NCI-H146 treated with DMSO at 0.1 percent for 48 hours (cell line): ENCODE data around the gene NANOS3.

Experiments used
- DNase-seq: peaks from one replicate; lab custom pipeline; 2025; ENCODE audit not compliant: unreplicated experiment; lab: John Stamatoyannopoulos, UW

NANOS3 gene

DNA sequence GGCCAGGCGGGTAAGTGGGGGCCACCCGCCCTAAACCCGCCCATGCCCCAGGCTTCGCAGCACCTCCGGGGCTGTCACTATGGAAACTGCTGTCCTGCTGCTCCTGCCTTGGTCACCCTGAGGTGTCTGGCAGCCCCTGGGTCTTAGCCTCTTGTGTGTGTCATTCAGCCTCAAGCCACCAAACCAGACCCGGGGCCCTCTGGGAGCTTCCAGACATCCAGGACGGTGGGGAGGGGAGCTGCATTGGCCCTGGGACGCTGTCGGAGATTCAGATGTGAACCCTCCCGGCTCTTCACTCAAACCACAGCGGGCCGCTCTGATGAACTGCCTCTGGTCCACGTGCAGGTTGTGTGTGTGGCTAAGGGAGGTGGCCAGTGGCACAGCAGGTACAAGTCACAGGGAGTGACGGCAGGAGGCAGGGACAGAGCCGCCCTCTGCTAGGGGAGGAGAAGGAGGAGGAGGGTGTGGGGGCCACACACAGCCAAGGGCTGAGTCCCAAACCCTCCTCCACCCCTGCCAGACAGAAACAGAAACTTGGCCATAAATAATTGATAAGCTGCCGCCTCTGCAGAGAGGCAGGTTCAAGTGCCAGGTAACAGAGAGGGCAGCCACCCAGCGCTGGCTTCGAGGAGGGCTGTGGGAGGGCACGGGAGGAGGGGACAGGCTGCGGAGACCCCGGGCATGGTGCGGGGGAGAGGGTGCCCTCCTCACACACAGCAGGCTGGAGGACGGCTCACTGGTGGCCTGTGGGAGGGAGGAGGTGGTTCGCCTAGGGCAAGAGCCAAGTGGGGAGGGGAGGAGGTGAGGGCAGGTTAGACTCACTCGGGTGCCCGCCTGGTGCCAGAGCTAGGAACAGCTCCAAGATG, 8.0 kb downstream of the NANOS3 start:
- DNase-seq = no peak

DNA sequence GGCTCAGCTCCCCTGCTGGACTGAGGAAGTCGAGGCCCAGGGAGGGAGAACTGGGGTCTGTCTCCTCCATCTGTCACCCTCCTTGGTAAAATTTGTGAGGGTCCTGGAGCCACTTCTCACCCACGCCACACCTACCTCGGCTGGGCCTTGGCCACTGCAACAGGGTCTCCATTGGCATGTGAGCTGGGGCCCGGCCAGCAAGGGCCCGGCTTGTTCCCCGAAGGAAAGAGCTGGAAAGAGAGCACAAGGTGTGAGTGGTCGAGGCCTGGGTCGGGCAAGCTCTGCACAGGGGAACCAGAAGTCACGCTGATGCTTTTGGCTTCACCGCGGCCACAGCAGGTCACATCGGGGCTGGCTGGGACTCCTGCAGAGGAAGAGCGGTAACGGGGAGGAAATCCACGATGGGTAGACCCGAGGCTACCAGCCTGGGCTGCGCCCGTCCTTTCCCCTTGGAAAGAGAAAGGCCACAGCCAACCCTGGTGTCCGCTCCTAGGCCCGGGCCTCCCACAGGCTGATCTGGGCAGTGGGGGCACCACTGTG, 9.0 kb downstream of the NANOS3 start:
- no peak for DNase-seq

DNA sequence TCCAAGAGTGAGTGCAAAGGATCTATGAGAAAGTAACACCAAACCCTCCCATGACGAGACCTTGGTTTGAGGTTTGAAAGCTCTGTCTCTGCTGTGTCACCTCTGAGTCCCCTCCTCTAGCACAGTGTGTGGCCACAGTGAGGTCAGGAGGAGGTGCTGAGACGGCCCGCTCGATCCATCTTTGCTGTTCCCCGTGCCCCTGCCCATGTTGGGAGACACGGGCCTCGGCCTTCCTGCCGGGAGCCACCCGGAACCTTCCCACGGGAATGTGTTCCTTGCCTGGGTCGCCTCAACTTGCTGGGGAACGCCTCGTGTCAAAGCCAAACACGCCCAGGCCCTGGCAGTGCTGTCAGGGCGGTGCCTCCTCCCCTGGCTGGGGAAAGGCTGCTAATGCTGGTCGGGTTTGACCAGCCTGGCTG, 10.1 kb downstream of the NANOS3 start:
- no peak for DNase-seq

DNA sequence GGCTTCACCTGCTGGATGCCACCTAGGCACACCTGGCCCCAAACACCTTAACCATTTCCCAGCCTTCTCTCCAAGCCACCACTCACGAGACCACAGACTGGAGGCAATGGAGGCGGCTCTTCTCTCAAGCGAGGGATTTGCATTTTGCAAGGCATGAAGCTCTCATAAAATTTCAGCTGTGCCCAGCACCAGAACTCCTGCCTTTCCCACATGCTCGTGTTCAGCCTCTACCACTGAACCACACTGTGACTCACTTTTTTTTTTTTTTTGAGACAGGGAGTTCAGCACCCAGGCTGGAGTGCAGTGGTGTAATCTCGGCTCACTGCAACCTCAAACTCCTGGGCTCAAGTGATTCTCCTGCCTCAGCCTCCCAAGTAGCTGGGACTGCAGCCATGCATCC, 10.6 kb downstream of the NANOS3 start:
- DNase-seq = no peak

DNA sequence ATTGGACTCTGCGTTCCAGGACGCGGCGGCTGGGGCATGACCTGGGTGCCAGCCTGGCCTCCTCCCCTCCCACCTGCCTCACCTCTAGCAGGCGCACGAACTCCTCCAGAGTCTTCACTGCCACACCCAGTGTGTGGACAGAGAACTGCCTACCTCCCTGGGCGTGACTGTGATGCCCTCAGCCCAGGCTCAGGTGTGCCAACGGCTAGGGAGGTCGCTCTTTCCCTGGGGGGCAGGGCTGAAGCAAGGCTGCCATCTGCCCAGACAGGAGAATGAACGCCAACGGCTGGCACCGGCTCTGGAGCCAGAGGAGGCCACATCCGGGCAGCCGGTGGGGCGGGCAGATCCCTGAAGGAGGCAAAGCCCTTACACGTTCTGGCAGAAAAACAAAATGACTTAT, 11.3 kb downstream of the NANOS3 start:
- no peak for DNase-seq

DNA sequence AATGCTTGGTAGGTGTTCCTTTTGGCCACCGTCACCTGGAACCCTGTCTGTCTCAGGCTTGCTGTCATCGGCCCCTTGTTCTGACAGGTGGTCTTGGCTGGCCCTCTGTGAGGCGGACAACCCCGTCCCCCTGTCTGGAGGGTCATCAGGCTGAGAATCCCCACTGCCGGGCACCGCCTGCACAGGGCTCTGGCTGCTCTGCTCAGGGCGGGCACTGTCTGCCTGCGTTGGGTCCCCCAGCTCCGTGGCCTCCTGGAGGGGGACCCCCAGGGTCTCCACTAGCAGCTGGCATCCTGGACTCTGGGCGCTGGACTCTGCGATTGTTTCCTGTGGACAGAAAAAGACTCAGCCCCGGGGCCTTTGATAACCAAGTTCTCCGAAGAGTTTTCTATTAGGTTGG, 13.2 kb downstream of the NANOS3 start:
- DNase-seq = no peak

DNA sequence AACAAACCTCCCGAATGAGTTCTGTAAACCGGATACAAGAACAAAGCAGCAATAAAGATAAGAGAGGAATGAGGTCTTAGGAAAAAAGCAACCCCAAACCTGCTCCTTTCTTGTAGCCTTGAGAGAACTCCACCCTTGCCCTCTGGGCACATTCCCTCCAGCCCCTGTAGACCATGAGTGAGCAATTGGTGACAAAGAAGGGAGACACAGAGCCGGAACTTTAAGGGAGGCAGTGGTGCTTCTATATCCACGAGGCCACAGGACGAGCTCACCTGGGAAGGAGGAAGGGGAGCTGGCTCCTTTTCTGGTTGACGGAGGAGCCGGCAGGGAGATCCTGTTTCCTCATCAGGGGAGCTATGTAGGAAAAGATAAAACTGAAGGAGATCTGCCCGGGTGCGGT, 15.9 kb downstream of the NANOS3 start:
- no peak for DNase-seq

DNA sequence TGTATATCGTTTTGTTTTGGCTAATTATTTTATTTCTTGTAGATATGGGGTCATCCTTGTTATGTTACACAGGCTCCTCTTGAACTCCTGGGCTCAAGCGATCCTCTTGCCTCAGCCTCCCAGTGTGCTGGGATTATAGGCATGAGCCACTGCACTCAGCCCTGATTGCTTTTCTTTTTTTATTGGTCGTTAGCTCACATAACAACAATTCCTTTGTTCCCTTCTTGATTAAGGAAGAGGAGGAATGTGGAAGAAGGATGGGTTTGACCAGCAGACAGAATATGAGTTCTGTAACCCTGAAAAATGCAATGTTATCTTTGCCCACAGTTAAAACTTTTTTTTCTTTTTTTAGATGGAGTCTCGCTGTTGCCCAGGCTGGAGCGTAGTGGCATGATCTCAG, 17.6 kb downstream of the NANOS3 start:
- no peak for DNase-seq

DNA sequence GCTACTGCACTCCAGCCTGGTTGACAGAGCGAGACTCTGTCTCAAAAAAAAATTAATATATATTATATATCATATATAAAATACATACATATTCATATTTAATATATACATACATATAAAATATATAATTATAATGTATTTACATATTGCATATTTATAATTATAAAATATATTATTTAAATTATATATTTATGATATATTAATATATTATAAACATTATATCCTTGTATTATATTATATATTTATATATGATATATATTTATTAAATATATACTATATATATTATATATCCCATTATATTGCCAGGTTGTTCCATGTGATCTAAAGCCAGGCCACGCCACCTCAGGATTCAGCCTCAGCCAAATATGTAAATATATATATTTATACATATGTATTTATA, 19.3 kb downstream of the NANOS3 start:
- no peak for DNase-seq

DNA sequence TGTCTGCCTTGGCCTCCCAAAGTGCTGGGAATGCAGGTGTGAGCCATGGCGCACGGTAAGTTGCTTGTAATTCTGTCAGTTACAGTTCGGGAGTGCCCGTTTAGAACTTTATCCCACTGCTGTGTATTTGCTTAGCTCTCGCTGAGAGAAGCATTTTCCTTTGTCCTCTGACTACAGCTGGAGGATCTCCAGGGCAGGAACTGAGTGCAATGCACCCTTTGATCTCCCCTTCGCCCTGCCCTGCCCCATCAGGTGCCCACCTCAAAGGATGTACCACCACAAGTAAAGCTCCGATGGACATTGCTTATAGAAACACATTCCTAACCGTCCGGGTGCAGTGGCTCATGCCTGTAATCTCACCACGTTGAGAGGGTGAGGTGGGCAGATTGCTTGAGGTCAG, 22.5 kb downstream of the NANOS3 start:
- DNase-seq = no peak

DNA sequence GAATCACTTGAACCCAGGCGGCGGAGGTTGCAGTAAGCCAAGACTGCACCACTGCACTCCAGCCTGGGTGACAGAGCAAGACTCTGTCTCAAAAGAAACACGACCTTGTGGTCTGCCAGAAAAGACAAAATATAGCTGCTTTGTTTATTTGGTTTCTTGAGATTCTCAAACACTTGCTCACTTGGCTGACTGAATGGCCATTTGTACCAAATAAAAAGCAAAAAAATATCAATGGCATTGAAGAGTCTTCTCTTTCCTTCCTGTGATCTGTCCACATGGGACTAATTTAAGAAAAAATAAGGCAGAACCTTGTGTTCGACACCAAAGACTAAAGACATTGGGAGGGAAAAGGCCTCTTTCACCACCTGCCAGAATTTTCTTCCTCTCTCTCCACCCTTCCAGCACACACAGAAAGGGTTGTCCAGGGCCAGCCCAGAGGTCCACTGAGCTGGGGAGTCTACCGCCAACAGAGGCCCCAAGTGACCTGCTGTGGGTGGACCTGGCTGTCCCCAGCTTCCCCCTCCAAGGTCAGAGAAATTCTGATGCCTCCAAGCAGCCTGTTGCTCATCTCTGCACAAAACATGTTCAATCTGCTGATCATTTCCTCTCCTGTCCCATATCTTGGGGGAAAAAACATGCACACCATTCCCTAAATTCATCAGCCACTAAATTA, 23.1 kb downstream of the NANOS3 start:
- DNase-seq = no peak

DNA sequence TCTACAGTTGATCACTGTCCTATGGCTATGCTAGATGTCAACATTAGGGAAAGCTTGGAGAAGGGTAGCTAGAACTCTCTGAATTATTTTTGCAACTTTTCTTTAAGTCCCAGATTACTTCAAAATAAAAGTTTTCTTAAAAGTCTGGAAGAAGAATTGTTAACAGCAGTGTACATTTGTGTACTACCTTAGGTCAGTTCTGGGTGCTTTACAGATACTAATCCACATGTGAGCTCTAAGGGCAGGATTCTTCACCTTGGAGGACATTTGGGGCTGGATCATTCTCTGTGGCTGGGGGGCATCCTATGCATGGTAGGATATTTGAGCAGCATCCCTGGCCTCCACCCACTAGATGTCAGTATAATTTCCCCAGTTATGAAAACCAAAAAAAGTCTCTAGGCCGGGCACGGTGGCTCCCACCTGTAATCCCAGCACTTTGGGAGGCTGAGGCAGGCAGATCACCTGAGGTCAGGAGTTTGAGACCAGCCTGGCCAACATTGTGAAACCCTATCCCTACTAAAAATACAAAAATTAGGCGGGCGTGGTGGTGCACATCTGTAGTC, 26.1 kb downstream of the NANOS3 start:
- DNase-seq = no peak

DNA sequence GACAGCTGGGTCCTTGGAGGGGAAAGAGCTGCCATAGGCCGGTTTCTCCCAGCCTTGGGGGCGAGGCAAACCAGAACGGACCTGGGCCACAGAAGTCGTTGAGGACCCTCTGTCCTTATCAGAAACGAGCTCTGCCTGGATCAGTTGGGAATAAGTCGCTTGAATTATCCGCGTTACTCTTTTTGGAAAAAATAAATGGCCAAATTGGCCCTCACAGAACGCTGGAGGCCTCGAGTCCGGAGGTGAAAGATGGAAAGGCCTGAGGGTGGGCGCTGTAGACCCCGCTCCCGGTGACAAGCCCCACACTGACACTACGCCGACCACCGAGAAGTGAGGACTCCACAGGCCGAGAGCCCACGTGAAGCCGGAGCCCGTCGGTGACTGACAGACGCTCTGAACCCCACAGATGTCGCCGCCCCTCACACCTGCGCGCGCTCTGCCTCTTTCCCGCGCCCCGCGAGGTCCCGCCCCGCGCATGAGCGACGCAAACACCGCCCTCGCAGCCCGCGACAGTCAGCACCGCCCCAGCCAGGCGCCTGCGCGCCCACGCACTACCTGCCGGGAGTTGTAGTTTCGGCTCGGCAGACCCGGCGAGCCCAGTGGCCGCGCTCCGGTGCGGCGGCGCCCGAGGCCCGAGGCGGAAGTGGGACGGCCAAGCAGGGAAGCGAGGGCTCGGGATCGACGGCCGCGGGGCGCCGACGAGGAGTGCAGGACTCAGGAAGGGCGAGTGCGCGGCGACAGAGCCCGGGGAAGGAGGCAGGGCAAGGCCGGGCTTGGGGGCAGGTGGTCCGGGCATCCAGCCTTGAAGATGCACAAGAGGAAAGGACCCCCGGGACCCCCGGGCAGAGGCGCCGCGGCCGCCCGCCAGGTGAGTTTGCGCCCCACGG, 28.9 kb downstream of the NANOS3 start, which contains the start of the genes BRME1 and CC2D1A:
Gene BRME1 (minus strand): TSS at position 484 of the 887 bp plus-strand sequence. CDS start 1,225 bp downstream, outside the sequence.
Gene CC2D1A (plus strand): TSS at position 568 of the 887 bp plus-strand sequence. CDS start 241 bp downstream, at position 809.
- DNase-seq = peak; percentile 87

DNA sequence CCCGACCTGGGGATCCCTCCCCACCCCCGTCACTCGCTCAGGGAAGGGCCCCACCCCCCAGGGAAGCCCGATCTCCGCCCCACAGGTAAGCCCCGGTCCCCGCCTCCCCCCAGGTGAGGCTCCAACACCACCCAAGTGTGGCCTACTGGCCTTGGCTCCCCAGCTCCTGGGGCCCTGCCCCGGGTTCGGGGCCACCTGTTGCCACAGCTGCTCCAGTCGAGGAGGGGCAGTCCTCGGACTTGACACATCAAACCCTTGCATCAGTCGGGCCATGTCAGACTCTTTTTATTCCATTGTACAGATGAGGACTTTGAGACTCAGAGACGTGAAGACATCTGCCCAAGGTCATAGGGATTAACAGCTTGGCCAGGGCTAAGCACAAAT, 29.6 kb downstream of the NANOS3 start:
- DNase-seq = peak; percentile 45

DNA sequence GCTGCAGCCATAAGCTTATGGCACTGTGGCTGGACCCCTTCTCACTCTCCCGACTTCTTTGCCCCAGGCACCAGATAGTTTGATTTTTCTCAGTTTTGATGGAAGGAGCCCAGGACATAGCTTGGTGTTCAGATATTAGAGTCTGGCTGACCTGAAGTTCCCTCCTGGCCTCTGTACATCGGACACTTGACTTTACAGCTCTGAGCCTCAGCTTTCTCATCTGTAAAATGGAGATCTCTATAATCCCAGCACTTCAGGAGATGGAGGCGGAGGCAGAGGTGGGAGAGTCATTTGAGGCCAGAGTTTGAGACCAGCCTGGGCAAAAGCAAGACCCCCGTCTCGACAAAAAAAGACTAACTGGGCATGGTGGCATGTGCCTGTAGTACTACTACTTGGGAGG, 30.0 kb downstream of the NANOS3 start:
- DNase-seq = no peak

DNA sequence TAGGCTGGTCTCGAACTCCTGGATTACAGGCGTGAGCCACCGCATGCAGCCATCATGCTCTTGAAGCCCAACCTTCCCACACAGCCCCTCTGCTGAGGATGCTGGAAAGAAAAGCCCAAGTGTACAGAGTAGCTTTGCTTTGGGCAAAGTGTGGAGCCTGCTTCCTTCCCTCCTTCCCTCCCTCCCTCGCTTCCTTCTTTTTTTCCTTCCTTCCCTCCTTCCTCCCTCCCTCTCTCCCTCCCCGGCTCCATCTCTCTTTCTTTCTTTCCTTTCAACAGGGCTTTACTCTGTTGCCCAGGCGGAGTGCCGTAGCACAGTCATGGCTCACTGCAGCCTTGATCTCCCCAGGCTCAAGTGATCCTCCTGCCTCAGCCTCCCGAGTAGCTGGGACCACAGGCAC, 31.7 kb downstream of the NANOS3 start:
- no peak for DNase-seq

DNA sequence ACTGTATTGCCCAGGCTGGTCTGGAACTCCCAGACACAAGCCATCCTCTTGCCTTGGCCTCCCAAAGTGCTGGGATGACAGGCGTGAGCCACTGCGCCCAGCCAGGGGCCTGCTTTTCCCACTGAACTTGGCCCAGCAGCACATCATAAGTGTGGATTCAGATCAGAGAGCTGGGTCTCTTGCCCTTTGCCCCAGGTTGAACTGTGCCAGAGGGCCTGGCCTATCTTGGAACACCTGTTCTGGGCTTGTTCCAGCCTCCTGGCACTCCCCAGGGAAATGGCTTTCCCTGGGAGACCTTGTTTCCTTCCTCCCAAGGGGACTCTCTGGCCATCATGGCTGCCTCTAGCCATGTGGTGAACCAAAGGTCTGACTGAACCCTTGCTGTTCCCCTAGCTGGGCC, 32.5 kb downstream of the NANOS3 start:
- DNase-seq = no peak

DNA sequence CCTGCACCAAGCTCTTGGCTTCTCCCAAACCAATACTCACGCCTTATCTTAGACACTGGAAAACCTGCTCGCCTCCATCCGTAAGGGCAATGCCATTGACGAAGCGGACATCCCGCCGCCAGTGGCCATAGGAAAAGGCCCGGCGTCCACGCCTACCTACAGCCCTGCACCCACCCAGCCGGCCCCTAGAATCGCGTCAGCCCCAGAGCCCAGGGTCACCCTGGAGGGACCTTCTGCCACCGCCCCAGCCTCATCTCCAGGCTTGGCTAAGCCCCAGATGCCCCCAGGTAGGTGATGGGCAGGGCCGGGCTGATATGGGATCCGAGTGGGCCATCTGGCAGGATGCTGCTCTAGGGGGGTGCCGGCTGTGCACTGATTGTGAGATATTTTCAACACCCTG, 36.4 kb downstream of the NANOS3 start:
- DNase-seq = no peak

DNA sequence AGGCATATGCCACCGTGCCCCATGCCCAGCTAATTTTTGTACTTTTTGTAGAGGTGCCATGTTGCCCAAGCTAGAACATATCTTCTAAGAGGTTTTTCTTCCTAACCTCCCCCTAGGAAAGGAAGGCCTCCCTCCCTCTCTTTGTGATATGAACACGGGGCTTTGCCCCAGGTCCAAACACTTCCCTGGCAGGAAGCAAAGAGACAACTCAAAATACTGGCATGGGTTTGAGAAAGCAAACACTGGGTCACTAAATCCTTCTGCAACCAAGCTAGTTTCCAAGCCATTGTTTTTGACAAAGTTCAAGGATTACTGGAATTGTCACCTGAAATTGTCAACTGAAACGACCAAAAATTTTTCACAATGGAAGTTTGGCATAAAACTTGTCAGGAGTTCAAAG, 37.8 kb downstream of the NANOS3 start:
- DNase-seq = no peak

DNA sequence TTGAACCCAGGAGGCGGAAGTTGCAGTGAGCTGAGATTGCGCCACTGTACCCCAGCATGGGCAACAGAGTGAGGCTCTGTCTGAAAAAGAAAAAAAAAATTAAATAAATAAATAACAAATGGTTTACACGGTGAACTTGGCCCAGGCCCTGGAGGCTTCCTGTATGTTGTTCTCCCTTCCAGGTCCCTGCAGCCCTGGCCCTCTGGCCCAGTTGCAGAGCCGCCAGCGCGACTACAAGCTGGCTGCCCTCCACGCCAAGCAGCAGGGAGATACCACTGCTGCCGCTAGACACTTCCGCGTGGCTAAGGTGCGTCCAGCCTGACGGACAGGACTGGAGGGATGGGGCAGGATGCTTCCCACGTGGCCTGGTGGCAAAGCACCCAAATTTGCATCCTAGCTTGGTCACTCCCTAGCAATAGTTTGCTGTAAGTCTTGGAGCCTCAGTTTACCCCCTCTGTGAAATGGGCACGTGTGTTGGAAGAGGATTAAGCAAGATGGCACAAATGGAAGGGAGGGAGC, 41.0 kb downstream of the NANOS3 start:
- DNase-seq = no peak
